ENCODE results near the gene FOXRED1. TPM values are rescaled to one million over a fixed set of nuclear protein-coding genes. Genes with fewer than 3 reads are reported as not detected.

The FOXRED1 gene
- polyA plus RNA-seq, 1 experiment = 18.3 TPM

DNA sequence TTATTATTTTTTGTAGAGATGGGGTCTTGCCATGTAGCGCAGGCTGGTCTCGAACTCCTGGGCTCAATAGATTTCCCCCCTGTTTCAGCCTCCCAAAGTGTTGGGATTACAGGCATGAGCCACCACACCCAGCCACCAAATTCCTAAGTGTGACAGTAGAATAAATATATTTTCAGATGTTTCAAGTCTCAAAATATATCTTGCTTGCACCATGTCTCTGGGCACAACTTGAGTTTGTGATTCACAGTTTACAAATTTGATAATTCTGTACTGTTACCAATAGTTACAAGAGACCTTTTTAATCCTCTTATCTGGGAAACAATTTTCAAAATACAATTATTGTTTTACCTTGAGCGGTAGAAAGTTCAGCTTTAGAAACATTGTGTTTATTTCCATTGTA is 54.0 kb downstream of the FOXRED1 start:
- CTCF ChIA-PET = interaction anchor here (1.1 kb wide), 1 partner anchor 157 kb away, joined by 3 read pairs; no protein-coding TSS in a partner anchor
- DNase-seq (ENCODE audit: low read depth) = no peak
- Histone ChIP-seq H3K36me3 (ENCODE audit: control insufficient read depth, insufficient read depth, low read length) (no peaks in the 10 kb centered on the region), H3K27me3 (ENCODE audit: control insufficient read depth, insufficient read depth, low read length) (no peaks in the 10 kb centered on the region), H3K4me3 (ENCODE audit: low read depth, low read length) (no peak overlapping the region)
- POLR2A ChIA-PET = interaction anchor here (0.7 kb wide), 1 partner anchor 647 kb away, joined by 3 read pairs; no protein-coding TSS in a partner anchor
- TF ChIP-seq, protein P1, sequence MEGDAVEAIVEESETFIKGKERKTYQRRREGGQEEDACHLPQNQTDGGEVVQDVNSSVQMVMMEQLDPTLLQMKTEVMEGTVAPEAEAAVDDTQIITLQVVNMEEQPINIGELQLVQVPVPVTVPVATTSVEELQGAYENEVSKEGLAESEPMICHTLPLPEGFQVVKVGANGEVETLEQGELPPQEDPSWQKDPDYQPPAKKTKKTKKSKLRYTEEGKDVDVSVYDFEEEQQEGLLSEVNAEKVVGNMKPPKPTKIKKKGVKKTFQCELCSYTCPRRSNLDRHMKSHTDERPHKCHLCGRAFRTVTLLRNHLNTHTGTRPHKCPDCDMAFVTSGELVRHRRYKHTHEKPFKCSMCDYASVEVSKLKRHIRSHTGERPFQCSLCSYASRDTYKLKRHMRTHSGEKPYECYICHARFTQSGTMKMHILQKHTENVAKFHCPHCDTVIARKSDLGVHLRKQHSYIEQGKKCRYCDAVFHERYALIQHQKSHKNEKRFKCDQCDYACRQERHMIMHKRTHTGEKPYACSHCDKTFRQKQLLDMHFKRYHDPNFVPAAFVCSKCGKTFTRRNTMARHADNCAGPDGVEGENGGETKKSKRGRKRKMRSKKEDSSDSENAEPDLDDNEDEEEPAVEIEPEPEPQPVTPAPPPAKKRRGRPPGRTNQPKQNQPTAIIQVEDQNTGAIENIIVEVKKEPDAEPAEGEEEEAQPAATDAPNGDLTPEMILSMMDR (IDR thresholded peaks at IDR 0.05; ENCODE audit: insufficient read depth, low read depth, low read length) = no peak

DNA sequence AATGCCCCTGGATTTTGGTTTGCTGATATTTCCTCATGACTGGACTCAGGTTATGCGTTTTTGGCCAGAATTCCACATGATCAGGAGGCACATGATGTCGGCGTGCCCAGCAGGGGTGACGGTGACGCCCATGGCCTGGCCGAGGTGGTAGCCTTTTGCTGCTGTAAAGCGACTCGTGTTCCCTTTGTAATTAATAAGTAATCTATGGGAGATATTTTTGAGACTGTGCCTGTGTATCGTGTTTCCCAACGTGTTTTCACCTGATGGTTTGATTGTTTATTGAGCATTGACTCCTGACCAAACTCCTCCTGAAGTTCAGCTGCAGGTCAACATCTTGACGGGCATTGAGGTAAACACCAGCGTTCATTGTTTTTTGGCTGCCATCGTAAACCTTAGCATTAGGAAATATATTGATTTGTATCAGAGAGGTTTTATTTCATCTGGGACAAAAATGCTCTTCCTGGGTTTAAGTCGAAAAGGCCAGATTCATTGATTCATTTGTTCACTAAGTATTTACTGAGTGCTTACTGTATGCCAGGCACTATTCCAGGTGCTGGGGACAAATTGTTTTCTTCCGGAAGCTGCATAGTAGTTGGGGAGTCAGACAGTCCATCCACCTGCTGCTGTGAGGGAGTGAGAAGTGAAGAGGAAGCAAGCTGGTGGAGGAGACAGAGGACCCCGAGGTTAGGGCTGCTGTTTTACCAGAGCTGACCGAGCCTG is 58.5 kb downstream of the FOXRED1 start:
- no peak overlapping the region for H3K4me3 ChIP-seq (ENCODE audit: low read depth, low read length)

More for the DNA sequence above, 58.5 kb downstream of the FOXRED1 start:
- H3K36me3 ChIP-seq (ENCODE audit: control insufficient read depth, insufficient read depth, low read length) = no peaks in the 10 kb centered on the region
- TF ChIP-seq, protein P1 (IDR thresholded peaks at IDR 0.05; ENCODE audit: insufficient read depth, low read depth, low read length) = no peak
- DNase-seq (ENCODE audit: low read depth) = no peak
- ChIA-PET CTCF (interaction anchor here (1.0 kb wide), 1 partner anchor 17 kb away, joined by 4 read pairs; no protein-coding TSS in a partner anchor), POLR2A (no interaction called here)
- no peaks in the 10 kb centered on the region for H3K27me3 ChIP-seq (ENCODE audit: control insufficient read depth, insufficient read depth, low read length)

Small RNA genes lying within 50 kb of the gene (small RNA-seq; reads per million reads assigned to genes)
- gene RN7SL351P (ENCODE audit: insufficient read length, low read depth, low replicate concordance) = not detected

Other genes with a start within 250 kb of the FOXRED1 start
- 1.5 TPM in 2 replicates for gene CDON, start 206.3 kb upstream of the FOXRED1 start, polyA plus RNA-seq (2011; rRNA removed)
- 18.9 and 31.8 TPM in 2 replicates for gene RPUSD4, start 57.5 kb upstream of the FOXRED1 start, polyA plus RNA-seq (2011; rRNA removed)
- 14.2 and 24.5 TPM in 2 replicates for gene FAM118B, start 57.4 kb upstream of the FOXRED1 start, polyA plus RNA-seq (2011; rRNA removed)
- 153 and 181 TPM in 2 replicates for gene SRPRA, start 259 bp upstream of the FOXRED1 start, polyA plus RNA-seq (2011; rRNA removed)
- 5.8 and 7.2 TPM in 2 replicates for gene TIRAP, start 13.9 kb downstream of the FOXRED1 start, polyA plus RNA-seq (2011; rRNA removed)
- gene DCPS, start 34.9 kb downstream of the FOXRED1 start, polyA plus RNA-seq (2011; rRNA removed) = 14.9 and 23.5 TPM in 2 replicates
- 19.4 and 31.8 TPM in 2 replicates for gene ST3GAL4, start 86.5 kb downstream of the FOXRED1 start, polyA plus RNA-seq (2011; rRNA removed)

Measured in BJ (cell line).